Hepatocyte (in vitro differentiated cells): ENCODE measurements around the gene SOCS3.

ENCODE experiments used
- EZH2 ChIP-seq: fragments of 200-600 bp; sonication (generic); IDR thresholded peaks from 2 replicates; pipeline ENCODE4 v1.6.1; 2016; ENCODE audit warnings: antibody characterized with exemption, mild to moderate bottlenecking, borderline replicate concordance
- EZH2phosphoT487 ChIP-seq: fragments of 200-600 bp; sonication (generic); IDR thresholded peaks from one replicate; pipeline ENCODE4 v1.6.1; 2018; ENCODE audit warnings: antibody characterized with exemption, mild to moderate bottlenecking, low read depth, moderate library complexity; ENCODE audit not compliant: unreplicated experiment, severe bottlenecking
- TF ChIP-seq, protein P1 (sequence below): fragments of 200-600 bp; sonication (generic); IDR thresholded peaks from 2 replicates; pipeline ENCODE4 v1.5.1; 2016; ENCODE audit warnings: antibody characterized with exemption, mild to moderate bottlenecking; ENCODE audit not compliant: poor library complexity

DNA sequence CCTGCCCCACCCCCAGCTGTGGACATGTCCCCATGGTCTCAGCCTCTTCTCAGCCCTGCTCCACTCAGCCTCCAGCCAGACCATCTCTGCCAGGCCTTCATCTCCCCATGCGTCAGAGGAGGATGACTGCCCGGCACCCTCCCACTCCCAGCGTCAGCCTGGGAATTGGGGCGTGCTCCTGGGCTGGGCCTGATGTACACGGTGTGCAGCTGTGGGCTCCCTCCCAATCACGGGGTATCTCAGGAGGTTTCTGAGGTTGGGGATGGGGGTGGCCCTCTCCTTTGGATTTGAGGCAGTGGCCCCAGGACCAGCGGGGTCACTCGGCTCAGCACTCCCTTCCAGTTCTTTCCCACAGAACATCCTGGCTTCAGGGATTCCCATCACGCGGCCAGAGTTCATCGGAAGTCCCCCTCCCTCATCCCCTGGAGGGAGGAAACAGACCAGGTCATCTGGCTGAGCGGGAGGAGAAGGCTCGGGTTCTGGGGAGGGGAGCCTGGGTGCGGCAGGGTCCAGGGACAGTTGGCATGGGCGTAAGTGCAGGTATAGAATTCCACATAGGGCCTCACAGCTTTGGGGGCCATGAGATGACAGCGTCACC is 36.9 kb downstream of the SOCS3 start:
- TF ChIP-seq, protein P1, sequence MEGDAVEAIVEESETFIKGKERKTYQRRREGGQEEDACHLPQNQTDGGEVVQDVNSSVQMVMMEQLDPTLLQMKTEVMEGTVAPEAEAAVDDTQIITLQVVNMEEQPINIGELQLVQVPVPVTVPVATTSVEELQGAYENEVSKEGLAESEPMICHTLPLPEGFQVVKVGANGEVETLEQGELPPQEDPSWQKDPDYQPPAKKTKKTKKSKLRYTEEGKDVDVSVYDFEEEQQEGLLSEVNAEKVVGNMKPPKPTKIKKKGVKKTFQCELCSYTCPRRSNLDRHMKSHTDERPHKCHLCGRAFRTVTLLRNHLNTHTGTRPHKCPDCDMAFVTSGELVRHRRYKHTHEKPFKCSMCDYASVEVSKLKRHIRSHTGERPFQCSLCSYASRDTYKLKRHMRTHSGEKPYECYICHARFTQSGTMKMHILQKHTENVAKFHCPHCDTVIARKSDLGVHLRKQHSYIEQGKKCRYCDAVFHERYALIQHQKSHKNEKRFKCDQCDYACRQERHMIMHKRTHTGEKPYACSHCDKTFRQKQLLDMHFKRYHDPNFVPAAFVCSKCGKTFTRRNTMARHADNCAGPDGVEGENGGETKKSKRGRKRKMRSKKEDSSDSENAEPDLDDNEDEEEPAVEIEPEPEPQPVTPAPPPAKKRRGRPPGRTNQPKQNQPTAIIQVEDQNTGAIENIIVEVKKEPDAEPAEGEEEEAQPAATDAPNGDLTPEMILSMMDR: no peak
- TF ChIP-seq EZH2 (no peak), EZH2phosphoT487 (no peak)
